GM19025 (cell line): Measurements from ENCODE around the gene CERS6.
A peak's percentile ranks its signal among the peaks of the same experiment; 100 is the strongest.

Experiments used
- ATAC-seq: cut with Tn5 transposase; IDR thresholded peaks from one replicate; pipeline ENCODE4 v1.9.1; 2021; ENCODE audit warnings: mild to moderate bottlenecking, low read depth, moderate library complexity; ENCODE audit not compliant: unreplicated experiment

Gene CERS6

GRCh38 chr2:168686452-168687191 is 230.6 kb downstream of the CERS6 start:
- ATAC-seq = no peak

- no peak for ATAC-seq
Observed at GRCh38 chr2:168687314-168687713, 231.2 kb downstream of the CERS6 start.

DNA sequence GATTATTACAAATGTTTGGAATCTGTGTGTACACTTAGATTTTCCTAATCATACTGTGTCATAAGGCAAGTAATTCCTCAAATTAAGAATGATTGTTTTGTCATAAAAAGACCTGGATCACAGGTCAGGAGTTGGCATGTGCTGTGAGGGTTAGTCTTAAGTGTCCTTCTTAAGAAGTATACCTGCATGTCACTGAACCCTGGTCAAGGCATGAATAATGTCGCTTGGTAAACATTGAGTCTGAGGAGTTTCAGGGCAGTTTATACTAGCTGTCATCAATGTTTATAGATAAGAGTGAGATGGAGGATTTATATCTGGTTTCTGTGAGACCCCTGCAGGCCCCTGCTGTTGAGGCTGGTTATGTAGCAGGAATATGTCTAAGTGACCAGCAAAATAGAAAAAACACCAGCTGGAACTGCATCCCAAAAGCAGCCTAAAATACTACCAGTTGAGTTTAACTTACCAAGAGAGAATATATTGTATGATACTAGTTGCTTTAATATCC is 234.4 kb downstream of the CERS6 start:
- no peak for ATAC-seq

DNA sequence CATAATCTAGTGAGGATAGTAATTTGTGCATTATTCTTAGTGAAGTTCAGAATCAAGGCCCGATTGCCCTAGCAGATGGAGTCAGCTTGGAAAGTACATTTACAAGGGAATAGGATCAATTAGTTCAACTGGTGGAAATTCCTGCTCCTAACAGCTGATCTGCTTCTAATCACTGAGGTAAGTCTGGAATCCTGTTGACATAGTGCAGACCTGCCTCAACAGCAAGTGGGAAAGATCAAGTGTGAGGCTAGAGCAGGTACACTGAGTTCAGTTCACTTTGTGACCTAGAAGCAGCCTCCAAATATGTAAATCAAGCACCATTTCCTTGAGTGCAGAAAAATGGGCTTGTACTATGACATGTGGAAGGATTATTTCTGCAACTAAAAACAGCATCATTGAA is 235.1 kb downstream of the CERS6 start:
- no peak for ATAC-seq

GRCh38 chr2:168692132-168692744 is 236.2 kb downstream of the CERS6 start:
- ATAC-seq = no peak

DNA sequence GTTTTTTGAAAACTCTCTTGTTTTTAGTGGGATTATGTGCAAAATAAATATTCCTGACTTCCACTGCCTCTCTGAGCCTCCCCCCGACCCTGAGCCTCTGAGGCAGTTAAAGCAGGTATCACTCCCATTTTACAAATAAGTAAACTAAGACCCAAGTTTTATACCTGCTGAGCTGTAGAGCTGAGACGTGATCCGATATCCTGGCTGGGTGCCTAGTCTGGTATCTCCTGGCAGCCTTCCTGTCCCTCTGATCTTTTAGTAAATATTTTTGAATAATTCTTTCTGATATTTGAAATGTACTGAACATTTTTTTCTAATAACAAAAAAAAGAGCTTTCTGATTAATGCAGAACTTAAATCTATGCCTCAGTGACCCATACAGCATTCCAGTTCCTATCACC is 238.1 kb downstream of the CERS6 start:
- ATAC-seq = no peak

- ATAC-seq = no peak
Observed at GRCh38 chr2:168694866-168695265, 238.8 kb downstream of the CERS6 start.

DNA sequence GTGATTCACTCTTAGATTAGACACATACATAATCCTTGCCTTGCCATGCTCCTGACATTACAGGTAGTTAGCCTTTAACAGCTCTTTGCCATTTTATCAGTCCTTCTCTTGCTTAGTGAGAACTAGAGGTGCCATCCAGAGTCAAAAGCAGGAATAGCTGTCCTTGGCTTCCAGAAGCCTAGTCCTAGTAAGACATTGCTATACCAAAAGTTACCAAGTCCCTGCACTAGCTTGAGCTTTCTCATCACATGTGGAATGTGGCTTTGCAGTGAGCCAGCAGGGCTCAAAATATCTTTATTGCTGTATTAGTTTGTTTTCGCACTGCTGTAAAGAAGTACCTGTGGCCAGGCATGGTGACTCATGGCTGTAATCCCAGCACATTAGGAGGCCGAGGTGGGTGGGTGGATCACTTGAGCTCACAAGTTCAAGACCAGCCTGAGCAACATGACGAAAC is 241.6 kb downstream of the CERS6 start:
- ATAC-seq = no peak

DNA sequence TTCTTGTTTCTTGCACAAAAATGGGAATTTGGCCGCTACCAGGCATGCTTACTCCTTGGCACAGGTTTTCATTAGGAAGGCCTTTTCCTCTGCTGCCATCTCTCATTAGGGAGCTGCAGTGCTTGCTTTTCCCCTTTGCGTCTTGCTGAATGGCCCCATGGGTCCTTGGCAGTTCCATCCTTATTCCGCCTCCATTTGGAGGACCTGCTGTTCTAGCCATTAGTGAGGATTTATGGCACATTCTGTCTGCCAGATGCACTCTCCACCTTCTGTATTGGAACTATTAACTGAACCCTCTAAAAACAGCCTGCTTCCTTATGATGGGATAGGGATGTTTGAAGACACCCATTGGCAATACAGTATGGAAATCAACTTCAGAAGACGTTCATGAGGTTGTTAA is 242.9 kb downstream of the CERS6 start:
- no peak for ATAC-seq

- ATAC-seq = no peak
Observed at GRCh38 chr2:168699844-168700417, 243.9 kb downstream of the CERS6 start.

- no peak for ATAC-seq
Observed at GRCh38 chr2:168700615-168701245, 244.7 kb downstream of the CERS6 start.

DNA sequence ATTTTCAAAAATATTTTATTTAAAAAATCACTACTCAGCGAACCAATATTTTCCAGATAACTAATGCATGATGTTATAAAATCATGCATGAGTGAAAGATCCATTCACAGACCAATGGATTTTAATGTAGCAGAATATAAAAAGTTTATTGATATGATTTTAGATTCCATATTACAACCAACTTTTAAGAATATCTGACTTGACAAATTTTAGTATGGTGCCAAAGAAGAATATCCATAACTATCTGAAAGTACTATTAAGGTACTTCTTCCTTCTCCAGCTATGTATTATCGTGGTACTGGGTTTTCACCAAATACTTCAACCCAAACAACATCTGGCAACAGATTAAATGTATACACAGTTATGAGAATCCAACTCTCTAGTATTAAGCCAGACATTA is 246.5 kb downstream of the CERS6 start:
- no peak for ATAC-seq

DNA sequence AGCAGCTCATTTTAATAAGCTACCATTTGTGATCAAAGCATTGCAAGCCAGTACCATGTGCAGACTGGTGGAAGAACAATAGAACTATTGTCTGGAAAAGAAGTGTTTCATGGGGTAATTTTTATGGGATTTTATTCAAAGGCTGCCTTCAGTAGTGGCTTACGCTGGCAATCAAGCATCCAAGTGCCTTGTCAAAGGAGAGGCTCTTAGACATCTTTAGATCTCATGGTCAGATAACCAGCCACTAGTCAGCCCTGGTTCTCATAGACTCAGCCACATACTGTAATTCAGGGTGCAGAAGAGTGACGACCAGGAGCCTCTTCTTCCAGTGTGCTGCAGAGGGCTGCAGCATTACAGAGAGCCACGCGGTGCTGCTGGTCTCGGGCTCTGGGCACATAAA is 247.9 kb downstream of the CERS6 start:
- no peak for ATAC-seq

DNA sequence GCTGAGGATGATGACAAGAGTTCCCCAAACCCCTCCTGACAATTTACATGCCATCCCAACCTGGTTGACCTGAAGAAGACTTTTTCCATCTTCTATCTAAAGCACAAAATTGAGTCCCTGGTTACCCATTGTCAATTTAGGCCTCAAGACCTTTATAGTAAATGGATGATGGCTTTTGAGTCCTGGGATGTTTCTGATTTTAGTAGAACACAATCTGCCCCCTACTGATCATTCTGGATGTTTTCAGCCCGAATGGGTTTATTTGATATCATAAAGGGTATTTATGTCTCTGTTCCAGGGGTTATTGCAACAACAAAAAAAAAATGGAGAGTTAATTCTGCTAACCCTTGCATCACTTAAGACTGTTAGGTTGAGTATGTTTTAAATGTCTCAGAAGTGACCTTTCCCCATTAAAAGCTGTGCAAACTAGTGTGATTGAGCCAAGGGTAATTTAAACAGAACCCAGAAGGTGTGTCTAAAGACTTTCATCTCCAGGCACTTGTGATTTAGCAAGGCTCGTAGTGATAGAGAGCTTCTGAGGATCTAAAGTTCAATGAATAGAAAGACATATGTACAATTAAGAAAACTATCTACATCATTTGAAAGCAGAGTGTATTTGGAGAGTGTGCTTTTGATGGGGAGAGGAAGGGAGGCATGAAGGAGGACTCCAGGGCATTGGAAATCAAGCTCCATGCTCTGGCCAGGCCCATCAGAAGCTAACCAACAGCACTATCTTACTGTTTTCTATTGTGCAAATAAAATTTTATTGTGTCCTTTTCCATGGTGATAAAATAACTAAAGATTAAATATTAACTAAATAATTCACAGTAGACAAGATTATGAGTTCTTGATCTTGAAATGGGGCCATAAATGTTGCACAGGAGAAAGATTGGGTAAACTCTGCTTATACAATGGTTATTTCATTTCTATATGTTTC is 249.7 kb downstream of the CERS6 start:
- ATAC-seq = no peak

- no peak for ATAC-seq
Observed at GRCh38 chr2:168706806-168707205, 250.7 kb downstream of the CERS6 start.

- ATAC-seq = no peak
Observed at GRCh38 chr2:168708080-168708479, 252.0 kb downstream of the CERS6 start.

DNA sequence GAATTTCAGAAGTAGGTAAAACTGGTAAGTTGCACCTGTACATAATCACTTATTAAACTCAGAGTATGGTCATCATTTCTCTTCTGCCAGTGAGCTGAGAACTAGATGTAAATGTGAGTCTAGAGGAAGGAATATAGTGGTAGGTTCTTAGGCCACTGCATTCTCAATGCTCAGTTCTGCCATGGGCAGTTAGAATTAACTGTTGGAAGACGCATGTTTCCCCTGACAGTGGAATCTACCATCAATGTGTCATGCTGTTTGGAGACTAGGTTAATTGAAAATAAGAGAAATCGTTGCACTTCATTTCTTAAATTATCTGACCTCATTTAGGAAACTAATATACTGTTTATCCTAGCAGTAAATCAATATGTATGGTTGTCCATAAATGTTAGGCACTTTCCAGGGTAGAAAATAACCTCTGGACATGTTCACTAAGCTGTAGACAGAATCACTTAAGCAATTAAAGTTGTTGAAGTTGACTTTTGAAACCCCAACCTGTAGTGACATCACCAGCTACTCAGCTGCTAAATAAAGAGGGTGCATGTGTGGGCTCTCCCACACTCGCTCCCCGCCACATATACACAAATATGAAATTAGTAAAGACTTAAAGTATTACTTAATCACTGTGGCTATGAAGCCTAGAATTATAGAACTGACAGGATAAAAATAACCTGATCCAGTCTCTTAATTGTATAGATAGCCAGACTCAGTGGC is 254.8 kb downstream of the CERS6 start:
- ATAC-seq = no peak

DNA sequence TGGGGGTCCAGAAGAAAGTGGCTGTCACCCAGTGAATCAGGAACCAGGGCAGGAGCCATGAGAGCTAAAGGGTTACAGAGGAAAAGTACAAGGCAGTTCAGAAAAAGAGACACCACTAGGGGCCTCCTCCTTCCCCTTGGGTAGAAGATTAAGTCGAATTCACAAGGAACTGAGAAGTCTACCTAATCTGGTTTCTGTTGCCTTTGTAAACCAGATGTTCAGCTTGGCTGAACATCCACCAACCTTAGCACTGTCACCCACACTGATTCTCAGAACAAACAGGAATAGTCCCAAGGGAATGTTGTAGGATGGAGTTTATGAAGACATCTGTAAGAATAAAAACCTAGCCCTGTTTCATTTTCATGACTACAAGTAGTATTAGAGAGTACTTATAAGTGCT is 256.0 kb downstream of the CERS6 start:
- ATAC-seq = peak; percentile 98

DNA sequence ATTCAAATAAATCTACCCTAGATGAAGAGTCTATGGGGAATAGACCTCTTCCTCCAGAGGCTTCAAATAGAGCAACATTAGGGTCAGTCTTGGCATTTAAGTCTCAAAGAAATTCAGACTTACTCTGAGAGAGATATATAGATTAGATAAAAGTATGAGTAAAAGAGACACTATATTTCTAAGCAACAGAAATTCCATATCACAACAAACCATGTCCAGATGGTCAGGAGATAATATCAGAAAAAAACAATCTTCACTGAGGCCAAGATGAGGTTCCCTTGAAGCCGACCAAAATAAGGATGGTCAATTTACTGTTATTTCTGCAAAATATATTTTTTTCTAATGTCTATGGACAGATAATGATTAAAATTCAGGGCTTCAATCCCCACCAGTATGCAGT is 257.3 kb downstream of the CERS6 start:
- ATAC-seq = no peak

- ATAC-seq = no peak
Observed at GRCh38 chr2:168715849-168716248, 259.8 kb downstream of the CERS6 start.
